Liver (tissue), 3 donors: ENCODE results near the gene SDK2.

Source experiments
- FOXA1 ChIP-seq: IDR thresholded peaks from 2 replicates; pipeline ENCODE4 v1.6.1; 2016; ENCODE audit warnings: antibody characterized with exemption
- GABPA ChIP-seq, 2 donors: IDR thresholded peaks in 1 of 2; conservative IDR thresholded peaks in 1 of 2; 2 replicates each; pipeline ENCODE4 v1.6.1; 2016; ENCODE audit warnings: antibody characterized with exemption in 2 of 2, mild to moderate bottlenecking in 1 of 2, moderate library complexity in 1 of 2
- HNF4A ChIP-seq, 2 donors: conservative IDR thresholded peaks; 2 replicates each; pipeline ENCODE4 v1.6.1; 2016; ENCODE audit warnings: antibody characterized with exemption in 2 of 2, mild to moderate bottlenecking in 2 of 2
- JUND ChIP-seq, 2 donors: IDR thresholded peaks; 2 replicates each; pipeline ENCODE4 v1.6.1; 2016; ENCODE audit warnings: antibody characterized with exemption in 2 of 2
- RAD21 ChIP-seq, 2 donors: IDR thresholded peaks; 2 replicates each; pipeline ENCODE4 v1.6.1; 2016; ENCODE audit warnings: antibody characterized with exemption in 2 of 2, mild to moderate bottlenecking in 2 of 2
- SP1 ChIP-seq: IDR thresholded peaks from 2 replicates; pipeline ENCODE4 v1.6.1; 2018; ENCODE audit warnings: antibody characterized with exemption, mild to moderate bottlenecking
- TAF1 ChIP-seq: conservative IDR thresholded peaks from 2 replicates; pipeline ENCODE4 v1.6.1; 2016; ENCODE audit warnings: antibody characterized with exemption, mild to moderate bottlenecking
- YY1 ChIP-seq: IDR thresholded peaks from 2 replicates; pipeline ENCODE4 v1.6.1; 2016; ENCODE audit warnings: antibody characterized with exemption, mild to moderate bottlenecking
- TF ChIP-seq, protein P1 (sequence below): fragments of 150-350 bp; IDR thresholded peaks from 2 replicates; pipeline ENCODE4 v1.5.1; 2017; ENCODE audit warnings: improper control_type of control experiment, low read depth, low read length; ENCODE audit not compliant: missing input control
- TF ChIP-seq, protein P2 (sequence below): IDR thresholded peaks from 2 replicates; pipeline ENCODE4 v1.6.1; 2016; ENCODE audit warnings: antibody characterized with exemption
- TF ChIP-seq, protein P3 (sequence below): IDR thresholded peaks from 2 replicates; pipeline ENCODE4 v1.6.1; 2016; ENCODE audit warnings: antibody characterized with exemption, mild to moderate bottlenecking
- TF ChIP-seq, protein P4 (sequence below): IDR thresholded peaks from 2 replicates; pipeline ENCODE4 v1.6.1; 2016; ENCODE audit warnings: antibody characterized with exemption
- donor health status: healthy.
- donor health status: healthy.

DNA sequence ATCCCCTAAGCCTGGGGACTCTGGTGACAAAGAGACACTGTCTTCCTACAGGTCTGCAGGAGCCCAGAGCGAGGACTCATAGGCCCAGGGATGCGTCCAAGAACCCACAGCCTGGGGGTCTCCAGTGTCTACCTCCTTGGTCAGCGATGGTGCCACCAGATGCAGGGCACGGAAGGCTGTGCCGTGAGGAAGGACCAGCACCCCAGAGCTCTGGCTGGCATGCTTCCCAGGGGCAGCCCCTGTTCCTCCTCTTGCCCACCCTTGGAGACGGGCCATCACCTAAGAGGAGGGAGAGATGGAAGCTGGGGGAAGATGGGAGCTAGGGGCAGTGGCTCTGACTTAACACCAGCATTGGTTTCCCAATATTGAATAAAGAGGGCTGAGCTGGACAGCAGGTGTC, 125.2 kb downstream of the SDK2 start:
- TF ChIP-seq TAF1 (no peak), YY1 (no peak), HNF4A (conservative IDR thresholded peaks at IDR 0.05) (no peak), JUND (IDR thresholded peaks at IDR 0.05) (no peak), SP1 (no peak), GABPA (IDR thresholded peaks at IDR 0.05 in 1 of 2, conservative IDR thresholded peaks at IDR 0.05 in 1 of 2) (no peak), RAD21 (IDR thresholded peaks at IDR 0.05) (no peak), FOXA1 (no peak)
- TF ChIP-seq, protein P1, sequence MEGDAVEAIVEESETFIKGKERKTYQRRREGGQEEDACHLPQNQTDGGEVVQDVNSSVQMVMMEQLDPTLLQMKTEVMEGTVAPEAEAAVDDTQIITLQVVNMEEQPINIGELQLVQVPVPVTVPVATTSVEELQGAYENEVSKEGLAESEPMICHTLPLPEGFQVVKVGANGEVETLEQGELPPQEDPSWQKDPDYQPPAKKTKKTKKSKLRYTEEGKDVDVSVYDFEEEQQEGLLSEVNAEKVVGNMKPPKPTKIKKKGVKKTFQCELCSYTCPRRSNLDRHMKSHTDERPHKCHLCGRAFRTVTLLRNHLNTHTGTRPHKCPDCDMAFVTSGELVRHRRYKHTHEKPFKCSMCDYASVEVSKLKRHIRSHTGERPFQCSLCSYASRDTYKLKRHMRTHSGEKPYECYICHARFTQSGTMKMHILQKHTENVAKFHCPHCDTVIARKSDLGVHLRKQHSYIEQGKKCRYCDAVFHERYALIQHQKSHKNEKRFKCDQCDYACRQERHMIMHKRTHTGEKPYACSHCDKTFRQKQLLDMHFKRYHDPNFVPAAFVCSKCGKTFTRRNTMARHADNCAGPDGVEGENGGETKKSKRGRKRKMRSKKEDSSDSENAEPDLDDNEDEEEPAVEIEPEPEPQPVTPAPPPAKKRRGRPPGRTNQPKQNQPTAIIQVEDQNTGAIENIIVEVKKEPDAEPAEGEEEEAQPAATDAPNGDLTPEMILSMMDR, result no peak
- TF ChIP-seq, protein P2, sequence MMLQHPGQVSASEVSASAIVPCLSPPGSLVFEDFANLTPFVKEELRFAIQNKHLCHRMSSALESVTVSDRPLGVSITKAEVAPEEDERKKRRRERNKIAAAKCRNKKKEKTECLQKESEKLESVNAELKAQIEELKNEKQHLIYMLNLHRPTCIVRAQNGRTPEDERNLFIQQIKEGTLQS, result no peak
- TF ChIP-seq, protein P3, sequence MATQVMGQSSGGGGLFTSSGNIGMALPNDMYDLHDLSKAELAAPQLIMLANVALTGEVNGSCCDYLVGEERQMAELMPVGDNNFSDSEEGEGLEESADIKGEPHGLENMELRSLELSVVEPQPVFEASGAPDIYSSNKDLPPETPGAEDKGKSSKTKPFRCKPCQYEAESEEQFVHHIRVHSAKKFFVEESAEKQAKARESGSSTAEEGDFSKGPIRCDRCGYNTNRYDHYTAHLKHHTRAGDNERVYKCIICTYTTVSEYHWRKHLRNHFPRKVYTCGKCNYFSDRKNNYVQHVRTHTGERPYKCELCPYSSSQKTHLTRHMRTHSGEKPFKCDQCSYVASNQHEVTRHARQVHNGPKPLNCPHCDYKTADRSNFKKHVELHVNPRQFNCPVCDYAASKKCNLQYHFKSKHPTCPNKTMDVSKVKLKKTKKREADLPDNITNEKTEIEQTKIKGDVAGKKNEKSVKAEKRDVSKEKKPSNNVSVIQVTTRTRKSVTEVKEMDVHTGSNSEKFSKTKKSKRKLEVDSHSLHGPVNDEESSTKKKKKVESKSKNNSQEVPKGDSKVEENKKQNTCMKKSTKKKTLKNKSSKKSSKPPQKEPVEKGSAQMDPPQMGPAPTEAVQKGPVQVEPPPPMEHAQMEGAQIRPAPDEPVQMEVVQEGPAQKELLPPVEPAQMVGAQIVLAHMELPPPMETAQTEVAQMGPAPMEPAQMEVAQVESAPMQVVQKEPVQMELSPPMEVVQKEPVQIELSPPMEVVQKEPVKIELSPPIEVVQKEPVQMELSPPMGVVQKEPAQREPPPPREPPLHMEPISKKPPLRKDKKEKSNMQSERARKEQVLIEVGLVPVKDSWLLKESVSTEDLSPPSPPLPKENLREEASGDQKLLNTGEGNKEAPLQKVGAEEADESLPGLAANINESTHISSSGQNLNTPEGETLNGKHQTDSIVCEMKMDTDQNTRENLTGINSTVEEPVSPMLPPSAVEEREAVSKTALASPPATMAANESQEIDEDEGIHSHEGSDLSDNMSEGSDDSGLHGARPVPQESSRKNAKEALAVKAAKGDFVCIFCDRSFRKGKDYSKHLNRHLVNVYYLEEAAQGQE, result no peak
- TF ChIP-seq, protein P4, sequence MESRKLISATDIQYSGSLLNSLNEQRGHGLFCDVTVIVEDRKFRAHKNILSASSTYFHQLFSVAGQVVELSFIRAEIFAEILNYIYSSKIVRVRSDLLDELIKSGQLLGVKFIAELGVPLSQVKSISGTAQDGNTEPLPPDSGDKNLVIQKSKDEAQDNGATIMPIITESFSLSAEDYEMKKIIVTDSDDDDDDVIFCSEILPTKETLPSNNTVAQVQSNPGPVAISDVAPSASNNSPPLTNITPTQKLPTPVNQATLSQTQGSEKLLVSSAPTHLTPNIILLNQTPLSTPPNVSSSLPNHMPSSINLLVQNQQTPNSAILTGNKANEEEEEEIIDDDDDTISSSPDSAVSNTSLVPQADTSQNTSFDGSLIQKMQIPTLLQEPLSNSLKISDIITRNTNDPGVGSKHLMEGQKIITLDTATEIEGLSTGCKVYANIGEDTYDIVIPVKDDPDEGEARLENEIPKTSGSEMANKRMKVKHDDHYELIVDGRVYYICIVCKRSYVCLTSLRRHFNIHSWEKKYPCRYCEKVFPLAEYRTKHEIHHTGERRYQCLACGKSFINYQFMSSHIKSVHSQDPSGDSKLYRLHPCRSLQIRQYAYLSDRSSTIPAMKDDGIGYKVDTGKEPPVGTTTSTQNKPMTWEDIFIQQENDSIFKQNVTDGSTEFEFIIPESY, result no peak
